T-cell (primary cell): ENCODE measurements around the gene SUFU. TPM values are rescaled to one million over a fixed set of nuclear protein-coding genes. Genes with fewer than 3 reads are reported as not detected.

Source experiments
- ATAC-seq, 4 experiments: fragments of 200-7000 bp in 3 of 4; fragments of 150-1000 bp in 1 of 4; cut with Tn5 transposase; replicated peaks in 1 of 4; 1 replicate in 3 of 4; 2 replicates in 1 of 4; pipeline ENCODE4 v1.10.0; 2021; ENCODE audit warnings: moderate library complexity in 3 of 4, mild to moderate bottlenecking in 2 of 4, moderate number of reproducible peaks in 1 of 4
- CTCF ChIA-PET, 2 donors: fragments of 300-600 bp; sonication (Branson Sonifier 250); formaldehyde crosslinking; loops; one replicate each; lab custom pipeline; 2022; ENCODE audit warnings: antibody characterized with exemption in 2 of 2; lab: Charles Lee
- POLR2A ChIA-PET, 2 donors: fragments of 300-600 bp; sonication (Branson Sonifier 250); formaldehyde crosslinking; loops; one replicate each; lab custom pipeline; 2022; ENCODE audit warnings: antibody characterized with exemption in 2 of 2; lab: Charles Lee
- DNase-seq, 35 experiments: peaks; one replicate each; pipeline versions ENCODE4 v3.0.0 to v3.0.0-alpha.2; 2013 to 2023
- H3K27ac ChIP-seq: one replicate; pipeline ENCODE4 v1.5.1; 2013; ENCODE audit warnings: low read length
- H3K27me3 ChIP-seq, 2 experiments: replicated peaks in 1 of 2; 1 replicate in 1 of 2; 2 replicates in 1 of 2; pipeline versions ENCODE4 v1.6.1 to v1.7.0; 2013; ENCODE audit warnings: low read length in 1 of 2, mixed read lengths in 1 of 2; ENCODE audit not compliant: control insufficient read depth in 2 of 2, insufficient read depth in 2 of 2; ENCODE audit errors: extremely low read depth in 1 of 2
- H3K36me3 ChIP-seq, 2 donors: 1 replicate in 1 of 2; 2 replicates in 1 of 2; pipeline versions ENCODE4 v1.6.1 to v1.7.0; 2013; ENCODE audit warnings: low read length in 1 of 2; ENCODE audit not compliant: control insufficient read depth in 2 of 2, insufficient read depth in 1 of 2; ENCODE audit errors: extremely low read depth in 1 of 2
- H3K4me1 ChIP-seq, 2 experiments: 1 replicate in 1 of 2; 2 replicates in 1 of 2; pipeline versions ENCODE4 v1.6.1 to v1.7.0; 2013; ENCODE audit warnings: low read length in 2 of 2, mixed read lengths in 1 of 2; ENCODE audit not compliant: insufficient read depth in 2 of 2, control insufficient read depth in 1 of 2; ENCODE audit errors: extremely low read depth in 1 of 2
- H3K4me3 ChIP-seq, 2 donors: 1 replicate in 1 of 2; 2 replicates in 1 of 2; pipeline versions ENCODE4 v1.5.1 to v1.7.0; 2013; ENCODE audit warnings: mild to moderate bottlenecking in 2 of 2, low read length in 1 of 2, moderate library complexity in 1 of 2; ENCODE audit not compliant: control insufficient read depth in 1 of 2; ENCODE audit errors: extremely low read depth in 1 of 2
- H3K9me3 ChIP-seq: 2 replicates; pipeline ENCODE4 v1.7.0; 2013
- H3K27ac Mint-ChIP-seq, 2 donors: one replicate each; pipeline ENCODE4 v1.8.0; 2020 to 2021; ENCODE audit warnings: mild to moderate bottlenecking in 2 of 2, mixed read lengths in 2 of 2
- H3K27me3 Mint-ChIP-seq, 2 donors: one replicate each; pipeline ENCODE4 v1.8.0; 2021 to 2022; ENCODE audit warnings: mixed read lengths in 2 of 2
- H3K36me3 Mint-ChIP-seq: one replicate; pipeline ENCODE4 v1.8.0; 2021; ENCODE audit warnings: mixed read lengths
- H3K4me1 Mint-ChIP-seq, 3 donors: one replicate each; pipeline ENCODE4 v1.8.0; 2020 to 2022; ENCODE audit warnings: mixed read lengths in 3 of 3, mild to moderate bottlenecking in 1 of 3
- H3K4me3 Mint-ChIP-seq, 3 donors: one replicate each; pipeline ENCODE4 v1.8.0; 2020 to 2022; ENCODE audit warnings: mild to moderate bottlenecking in 3 of 3, mixed read lengths in 3 of 3, moderate library complexity in 3 of 3
- H3K9me3 Mint-ChIP-seq, 3 donors: one replicate each; pipeline ENCODE4 v1.8.0; 2020 to 2022; ENCODE audit warnings: mixed read lengths in 3 of 3
- WGBS: methylation state at CpG from one replicate; pipeline ENCODE4 v1.1.5; 2013; ENCODE audit warnings: missing lambda C conversion rate; ENCODE audit not compliant: insufficient coverage; 5-methylcytosine and 5-hydroxymethylcytosine counted together
- total RNA-seq, 35 experiments: library from RNA in 6 of 35; stranded (reverse) in 6 of 35; fragments of 120-200 nt in 1 of 35; gene quantifications; one replicate each; pipeline versions ENCODE4 v1.2.1 to v1.2.4 and lab custom pipeline; 2013 to 2026

SUFU gene
- total RNA-seq, 5 donors from 2014 or later (not counting 1 experiment from before 2014, with no cell fraction given), result 13.2 to 16.4 (median 15.4) TPM

- peak in 18 of 35 experiments; percentile 13 to 72 (median 28) for DNase-seq
- H3K9me3 ChIP-seq, result no peaks in the 10 kb centered on the region
- no peaks in the 10 kb centered on the region for H3K27me3 ChIP-seq
- H3K27ac Mint-ChIP-seq, result peak overlapping the region; percentile 89 to 92
- H3K4me1 ChIP-seq, result peaks cover 28 to 39% of the 10 kb centered on the region in 2 experiments
- H3K36me3 Mint-ChIP-seq, result peaks cover 13% of the 10 kb centered on the region
- ChIA-PET POLR2A (no interaction called here), CTCF (no interaction called here)
- H3K9me3 Mint-ChIP-seq, result no peaks in the 10 kb centered on the region
- 81% methylated on average over 8 of the region's 10 CpGs for WGBS
- H3K4me3 Mint-ChIP-seq, result peak overlapping the region in 1 of 3 donors; percentile 52
- no peak overlapping the region for H3K4me3 ChIP-seq
- H3K27me3 Mint-ChIP-seq, result no peaks in the 10 kb centered on the region
- peak overlapping the region; percentile 89 for H3K27ac ChIP-seq
- peaks cover 0 to 9% of the 10 kb centered on the region in 2 donors for H3K36me3 ChIP-seq
- peaks cover 37 to 43% (median 40%) of the 10 kb centered on the region in 3 donors for H3K4me1 Mint-ChIP-seq
- peak in 1 of 4 experiments; percentile 41 for ATAC-seq
Measured at GRCh38 chr10:102610441-102610887, 106.7 kb downstream of the SUFU start.

DNA sequence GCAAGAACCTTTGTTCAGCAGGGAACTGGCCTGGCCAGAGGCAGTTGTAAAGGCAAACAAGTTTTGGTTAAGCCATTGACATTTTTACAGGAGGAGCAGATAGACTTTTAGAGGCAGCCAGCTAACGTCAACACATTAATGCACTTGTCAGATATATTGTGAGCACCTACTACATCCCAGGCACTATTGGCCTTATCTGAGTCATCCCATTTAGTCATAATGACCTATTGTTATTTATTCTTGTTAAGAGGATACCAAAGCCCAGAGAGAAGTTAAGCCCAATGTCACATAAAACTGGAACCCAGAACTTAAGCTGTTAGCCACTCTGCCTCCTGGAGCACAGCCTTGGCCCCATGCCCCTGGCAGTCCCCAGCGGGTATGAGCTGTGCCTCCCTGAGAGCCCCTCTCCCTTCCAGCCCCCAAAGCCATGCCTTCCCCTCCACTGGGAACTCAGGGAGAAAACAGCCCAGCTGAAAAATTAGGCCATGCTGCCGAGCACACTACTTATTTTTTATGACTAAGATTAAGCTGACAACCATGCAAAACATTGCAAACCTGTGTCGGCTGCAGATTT is 107.8 kb downstream of the SUFU start:
- no peaks in the 10 kb centered on the region for H3K27me3 Mint-ChIP-seq
- ChIA-PET POLR2A (no interaction called here), CTCF (no interaction called here)
- DNase-seq, result no peak
- Histone ChIP-seq H3K4me1 (peaks cover 28 to 39% of the 10 kb centered on the region in 2 experiments), H3K4me3 (no peak overlapping the region), H3K36me3 (peaks cover 0 to 14% of the 10 kb centered on the region in 2 donors), H3K9me3 (no peaks in the 10 kb centered on the region), H3K27ac (peak overlapping the region; percentile 89), H3K27me3 (no peaks in the 10 kb centered on the region)
- 63% methylated on average over 2 of the region's 4 CpGs for WGBS
- peak overlapping the region; percentile 89 to 92 for H3K27ac Mint-ChIP-seq
- H3K4me3 Mint-ChIP-seq, result peak overlapping the region in 1 of 3 donors; percentile 52
- H3K9me3 Mint-ChIP-seq, result no peaks in the 10 kb centered on the region
- ATAC-seq, result no peak
- peaks cover 37 to 43% (median 40%) of the 10 kb centered on the region in 3 donors for H3K4me1 Mint-ChIP-seq
- H3K36me3 Mint-ChIP-seq, result peaks cover 8% of the 10 kb centered on the region

- peak; percentile 76 to 89 (median 84) for ATAC-seq
- Mint-ChIP-seq H3K4me3 (peak overlapping the region in 2 of 3 donors; percentile 5 to 59), H3K9me3 (no peaks in the 10 kb centered on the region), H3K27ac (peak overlapping the region; percentile 89 to 92), H3K36me3 (peaks cover 15% of the 10 kb centered on the region), H3K27me3 (no peaks in the 10 kb centered on the region), H3K4me1 (peaks cover 39 to 43% (median 40%) of the 10 kb centered on the region in 3 donors)
- Histone ChIP-seq H3K36me3 (peaks cover 0 to 24% of the 10 kb centered on the region in 2 donors), H3K4me1 (peaks cover 28 to 39% of the 10 kb centered on the region in 2 experiments), H3K4me3 (peak overlapping the region in 1 of 2 donors; percentile 10), H3K27me3 (no peaks in the 10 kb centered on the region), H3K9me3 (no peaks in the 10 kb centered on the region), H3K27ac (peak overlapping the region; percentile 89)
- ChIA-PET POLR2A (no interaction called here), CTCF (interaction anchor here in 1 of 2 donors (0.5 kb wide), 1 partner anchor 9 kb away, joined by 3 read pairs; no protein-coding TSS in a partner anchor)
- 100% methylated on average over 2 of the region's 8 CpGs for WGBS
- peak in 34 of 35 experiments; percentile 39 to 80 (median 65) for DNase-seq
Measured at GRCh38 chr10:102612964-102613275, 109.1 kb downstream of the SUFU start.

GRCh38 chr10:102613286-102613685 is 109.5 kb downstream of the SUFU start:
- Histone ChIP-seq H3K4me1 (peaks cover 28 to 39% of the 10 kb centered on the region in 2 experiments), H3K27me3 (no peaks in the 10 kb centered on the region), H3K36me3 (peaks cover 0 to 28% of the 10 kb centered on the region in 2 donors), H3K27ac (peak overlapping the region; percentile 89), H3K9me3 (no peaks in the 10 kb centered on the region), H3K4me3 (no peak overlapping the region)
- DNase-seq (peak in 17 of 35 experiments; percentile 11 to 54 (median 32)), ATAC-seq (peak; percentile 16 to 39 (median 24))
- H3K4me3 Mint-ChIP-seq, result peak overlapping the region in 1 of 3 donors; percentile 59
- ChIA-PET POLR2A (no interaction called here), CTCF (interaction anchor here in 1 of 2 donors (0.5 to 0.6 kb wide), 2 partner anchors 9 to 689 kb away, joined by 3 to 7 read pairs; no protein-coding TSS in a partner anchor)
- H3K27ac Mint-ChIP-seq, result peak overlapping the region; percentile 89 to 92
- peaks cover 19% of the 10 kb centered on the region for H3K36me3 Mint-ChIP-seq
- peaks cover 39 to 43% (median 40%) of the 10 kb centered on the region in 3 donors for H3K4me1 Mint-ChIP-seq
- 94% methylated on average over 5 of the region's 7 CpGs for WGBS
- H3K27me3 Mint-ChIP-seq, result no peaks in the 10 kb centered on the region
- no peaks in the 10 kb centered on the region for H3K9me3 Mint-ChIP-seq

GRCh38 chr10:102613785-102614184 is 110.0 kb downstream of the SUFU start:
- Histone ChIP-seq H3K9me3 (no peaks in the 10 kb centered on the region), H3K27ac (peak overlapping the region; percentile 89), H3K36me3 (peaks cover 0 to 29% of the 10 kb centered on the region in 2 donors), H3K27me3 (no peaks in the 10 kb centered on the region), H3K4me1 (peaks cover 28 to 39% of the 10 kb centered on the region in 2 experiments), H3K4me3 (no peak overlapping the region)
- Mint-ChIP-seq H3K27ac (peak overlapping the region in 1 of 2 donors; percentile 92), H3K27me3 (no peaks in the 10 kb centered on the region), H3K9me3 (no peaks in the 10 kb centered on the region), H3K4me1 (peaks cover 39 to 43% (median 40%) of the 10 kb centered on the region in 3 donors), H3K36me3 (peaks cover 24% of the 10 kb centered on the region), H3K4me3 (no peak overlapping the region)
- ChIA-PET CTCF (interaction anchor here (0.6 to 0.7 kb wide), 2 partner anchors 61 to 690 kb away, joined by 3 to 7 read pairs; no protein-coding TSS in a partner anchor), POLR2A (no interaction called here)
- ATAC-seq (no peak), DNase-seq (no peak)
- WGBS, result 94% methylated on average over 8 of the region's 8 CpGs

DNA sequence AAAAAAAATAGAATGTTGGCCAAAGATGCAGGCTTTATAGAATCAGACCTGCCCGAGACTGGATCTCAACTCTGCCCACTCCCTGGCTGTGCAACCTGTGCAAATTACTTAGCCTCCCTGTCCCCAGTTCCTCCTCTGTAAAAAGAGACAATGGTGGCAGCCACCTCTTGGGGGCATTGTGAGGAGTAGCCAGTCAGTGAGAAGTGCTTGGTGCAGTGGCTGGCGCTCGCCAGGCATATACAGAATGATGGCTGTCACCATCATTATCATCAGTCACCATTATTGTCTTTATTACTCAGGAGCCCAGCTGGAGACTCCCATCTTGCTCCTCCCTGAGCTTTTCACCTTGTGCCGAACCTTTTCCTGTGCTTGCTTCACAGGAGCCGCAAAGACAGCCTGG is 111.1 kb downstream of the SUFU start:
- ATAC-seq, result no peak
- no peaks in the 10 kb centered on the region for H3K27me3 ChIP-seq
- Mint-ChIP-seq H3K4me3 (no peak overlapping the region), H3K27me3 (no peaks in the 10 kb centered on the region), H3K4me1 (peaks cover 31 to 37% (median 33%) of the 10 kb centered on the region in 3 donors), H3K36me3 (peaks cover 26% of the 10 kb centered on the region), H3K9me3 (no peaks in the 10 kb centered on the region), H3K27ac (no peak overlapping the region)
- ChIA-PET POLR2A (interaction anchor here in 1 of 2 donors (0.7 kb wide), 1 partner anchor 27 kb away, joined by 3 read pairs; no protein-coding TSS in a partner anchor), CTCF (interaction anchor here (0.5 to 0.9 kb wide), 3 partner anchors 10 to 312 kb away, joined by 3 to 4 read pairs (median 4); partner anchors contain the start of gene WBP1L (in 1 of the 2))
- H3K36me3 ChIP-seq, result peaks cover 0 to 37% of the 10 kb centered on the region in 2 donors
- H3K9me3 ChIP-seq, result no peaks in the 10 kb centered on the region
- DNase-seq, result no peak
- H3K4me3 ChIP-seq, result no peak overlapping the region
- H3K27ac ChIP-seq, result no peak overlapping the region
- peaks cover 28 to 39% of the 10 kb centered on the region in 2 experiments for H3K4me1 ChIP-seq
- WGBS, result 96% methylated on average over 4 of the region's 5 CpGs
